Ishikawa (cell line): Measurements from ENCODE around the gene MRGPRD.

Source experiments
- CEBPB ChIP-seq: IDR thresholded peaks from 2 replicates; pipeline ENCODE4 v1.6.1; 2012
- CREB1 ChIP-seq: IDR thresholded peaks from 2 replicates; pipeline ENCODE4 v1.6.1; 2012; ENCODE audit warnings: low read depth
- EGR1 ChIP-seq: IDR thresholded peaks from 2 replicates; pipeline ENCODE4 v1.6.1; 2012
- EP300 ChIP-seq: IDR thresholded peaks from 2 replicates; pipeline ENCODE4 v1.6.1; 2012; ENCODE audit warnings: borderline replicate concordance
- FOXM1 ChIP-seq: IDR thresholded peaks from 2 replicates; pipeline ENCODE4 v1.6.1; 2012; ENCODE audit warnings: low read depth, borderline replicate concordance
- NFIC ChIP-seq: IDR thresholded peaks from 2 replicates; pipeline ENCODE4 v1.6.1; 2012
- RAD21 ChIP-seq: IDR thresholded peaks from 2 replicates; pipeline ENCODE4 v1.6.1; 2012; ENCODE audit warnings: low read depth
- TCF12 ChIP-seq: IDR thresholded peaks from 2 replicates; pipeline ENCODE4 v1.6.1; 2012; ENCODE audit warnings: low read depth
- TEAD4 ChIP-seq: IDR thresholded peaks from 2 replicates; pipeline ENCODE4 v1.6.1; 2012
- ZBTB7A ChIP-seq: IDR thresholded peaks from 2 replicates; pipeline ENCODE4 v1.6.1; 2012; ENCODE audit warnings: low read depth
- TF ChIP-seq, protein P1 (sequence below): IDR thresholded peaks from 2 replicates; pipeline ENCODE4 v1.6.1; 2012
- TF ChIP-seq, protein P2 (sequence below): IDR thresholded peaks from 2 replicates; pipeline ENCODE4 v1.6.1; 2012
- TF ChIP-seq, protein P3 (sequence below): IDR thresholded peaks from 2 replicates; pipeline ENCODE4 v1.6.1; 2012; ENCODE audit warnings: low read depth, mild to moderate bottlenecking

The MRGPRD gene

DNA sequence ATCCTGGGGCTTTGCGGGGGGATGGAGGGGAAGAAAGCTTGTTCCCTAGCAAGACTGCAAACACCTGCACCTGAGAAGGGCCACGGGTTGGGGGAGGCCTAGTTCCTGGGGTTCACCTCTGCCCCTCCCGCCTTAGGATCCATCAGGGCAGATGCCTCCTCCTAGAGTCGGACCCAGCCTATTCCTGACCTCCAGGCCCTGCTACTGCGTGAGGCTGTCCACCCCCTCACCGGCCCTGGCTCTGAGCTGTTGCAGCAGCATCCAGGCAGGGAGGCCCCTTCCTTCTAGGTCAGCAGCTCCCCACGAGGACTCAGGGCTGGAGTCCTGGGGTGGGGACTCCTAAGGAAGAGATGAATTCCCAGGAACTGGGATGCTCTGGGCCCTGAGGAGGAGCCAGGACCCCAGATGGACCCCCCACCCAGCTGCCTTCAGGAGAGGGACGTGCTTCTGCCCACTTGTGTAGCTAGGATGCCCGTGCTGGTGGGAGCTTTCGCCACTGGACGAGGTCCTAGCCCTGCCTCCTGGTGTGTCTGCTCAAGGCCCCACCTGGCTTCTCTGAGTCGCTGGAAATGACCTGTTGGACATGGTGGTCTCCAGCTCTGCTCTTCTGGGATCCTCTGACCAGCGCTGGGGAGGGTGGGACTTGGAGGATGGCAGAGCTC is 21.9 kb upstream of the MRGPRD start:
- TF ChIP-seq, protein P1, sequence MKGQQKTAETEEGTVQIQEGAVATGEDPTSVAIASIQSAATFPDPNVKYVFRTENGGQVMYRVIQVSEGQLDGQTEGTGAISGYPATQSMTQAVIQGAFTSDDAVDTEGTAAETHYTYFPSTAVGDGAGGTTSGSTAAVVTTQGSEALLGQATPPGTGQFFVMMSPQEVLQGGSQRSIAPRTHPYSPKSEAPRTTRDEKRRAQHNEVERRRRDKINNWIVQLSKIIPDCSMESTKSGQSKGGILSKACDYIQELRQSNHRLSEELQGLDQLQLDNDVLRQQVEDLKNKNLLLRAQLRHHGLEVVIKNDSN, result no peak
- TF ChIP-seq EP300 (no peak), TEAD4 (no peak), ZBTB7A (no peak), RAD21 (no peak), CREB1 (no peak)
- TF ChIP-seq, protein P2, sequence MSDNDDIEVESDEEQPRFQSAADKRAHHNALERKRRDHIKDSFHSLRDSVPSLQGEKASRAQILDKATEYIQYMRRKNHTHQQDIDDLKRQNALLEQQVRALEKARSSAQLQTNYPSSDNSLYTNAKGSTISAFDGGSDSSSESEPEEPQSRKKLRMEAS, result no peak
- TF ChIP-seq, protein P3, sequence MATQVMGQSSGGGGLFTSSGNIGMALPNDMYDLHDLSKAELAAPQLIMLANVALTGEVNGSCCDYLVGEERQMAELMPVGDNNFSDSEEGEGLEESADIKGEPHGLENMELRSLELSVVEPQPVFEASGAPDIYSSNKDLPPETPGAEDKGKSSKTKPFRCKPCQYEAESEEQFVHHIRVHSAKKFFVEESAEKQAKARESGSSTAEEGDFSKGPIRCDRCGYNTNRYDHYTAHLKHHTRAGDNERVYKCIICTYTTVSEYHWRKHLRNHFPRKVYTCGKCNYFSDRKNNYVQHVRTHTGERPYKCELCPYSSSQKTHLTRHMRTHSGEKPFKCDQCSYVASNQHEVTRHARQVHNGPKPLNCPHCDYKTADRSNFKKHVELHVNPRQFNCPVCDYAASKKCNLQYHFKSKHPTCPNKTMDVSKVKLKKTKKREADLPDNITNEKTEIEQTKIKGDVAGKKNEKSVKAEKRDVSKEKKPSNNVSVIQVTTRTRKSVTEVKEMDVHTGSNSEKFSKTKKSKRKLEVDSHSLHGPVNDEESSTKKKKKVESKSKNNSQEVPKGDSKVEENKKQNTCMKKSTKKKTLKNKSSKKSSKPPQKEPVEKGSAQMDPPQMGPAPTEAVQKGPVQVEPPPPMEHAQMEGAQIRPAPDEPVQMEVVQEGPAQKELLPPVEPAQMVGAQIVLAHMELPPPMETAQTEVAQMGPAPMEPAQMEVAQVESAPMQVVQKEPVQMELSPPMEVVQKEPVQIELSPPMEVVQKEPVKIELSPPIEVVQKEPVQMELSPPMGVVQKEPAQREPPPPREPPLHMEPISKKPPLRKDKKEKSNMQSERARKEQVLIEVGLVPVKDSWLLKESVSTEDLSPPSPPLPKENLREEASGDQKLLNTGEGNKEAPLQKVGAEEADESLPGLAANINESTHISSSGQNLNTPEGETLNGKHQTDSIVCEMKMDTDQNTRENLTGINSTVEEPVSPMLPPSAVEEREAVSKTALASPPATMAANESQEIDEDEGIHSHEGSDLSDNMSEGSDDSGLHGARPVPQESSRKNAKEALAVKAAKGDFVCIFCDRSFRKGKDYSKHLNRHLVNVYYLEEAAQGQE, result no peak

DNA sequence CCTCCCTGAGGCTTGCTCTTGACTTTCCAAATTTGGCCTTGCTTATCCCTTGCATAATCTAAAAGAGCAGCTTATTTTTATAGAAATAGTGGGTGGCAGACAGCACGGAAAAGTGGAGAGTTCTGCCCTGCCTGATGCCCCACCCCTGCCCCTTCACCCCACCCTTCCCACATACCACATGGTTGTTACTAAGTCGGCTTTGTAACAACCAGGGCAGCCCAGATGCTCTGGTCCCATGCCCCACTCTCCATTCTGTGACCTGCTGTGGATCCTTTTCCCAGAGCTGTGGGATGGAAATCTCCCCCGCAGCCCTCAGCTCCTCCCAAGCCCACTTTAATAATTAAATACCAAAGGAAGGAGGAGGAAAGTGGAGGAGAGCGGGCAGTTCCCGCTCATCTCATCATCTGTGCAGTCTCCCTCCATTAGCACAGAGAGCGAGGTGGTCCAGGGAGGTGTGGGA is 21.4 kb upstream of the MRGPRD start:
- no peak for TF ChIP-seq EP300
- TF ChIP-seq, protein P3, result no peak
- no peak for TF ChIP-seq EGR1
- TF ChIP-seq, protein P1, result no peak
- TF ChIP-seq CEBPB, result no peak
- no peak for TF ChIP-seq FOXM1
- no peak for TF ChIP-seq TEAD4

DNA sequence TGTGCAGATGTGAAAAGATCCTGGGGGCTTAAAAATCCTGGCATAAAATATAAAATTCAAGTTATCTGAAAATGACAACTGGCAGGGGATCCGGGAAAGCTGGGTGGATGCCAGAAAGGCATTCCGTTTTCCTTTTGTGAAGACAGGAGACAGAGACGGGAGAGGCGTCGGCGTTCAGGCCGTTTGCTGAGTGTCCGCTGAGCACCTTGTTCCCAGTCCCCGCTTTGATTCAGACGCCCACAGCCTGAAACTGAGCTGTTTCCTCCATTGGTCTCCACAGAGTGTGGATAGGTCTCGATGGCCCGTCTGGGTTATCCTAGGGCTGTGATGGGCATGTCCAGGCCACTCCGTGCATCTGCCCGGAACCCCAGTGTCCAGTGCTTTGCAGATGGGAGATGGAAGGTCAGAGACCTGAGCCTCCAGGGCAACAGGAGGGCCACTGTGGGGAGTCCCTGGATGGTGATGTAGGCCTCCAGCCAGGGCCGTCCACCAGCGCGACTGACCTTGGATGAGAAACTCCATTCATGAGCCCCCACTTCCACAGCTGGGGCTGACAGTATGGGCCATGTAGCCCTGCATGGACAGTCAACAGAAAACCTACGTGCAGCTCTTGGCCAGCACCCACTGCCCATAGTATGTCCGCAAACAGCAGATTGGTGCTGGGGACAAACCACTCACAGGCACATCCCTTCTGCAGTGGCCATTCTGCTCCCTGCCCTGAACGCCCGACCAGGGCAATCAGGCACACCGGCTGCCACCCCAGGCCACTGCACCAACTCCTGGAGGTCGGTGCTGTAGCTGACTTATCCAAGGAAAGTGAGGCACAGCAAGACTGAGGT is 20.7 kb upstream of the MRGPRD start:
- TF ChIP-seq TEAD4 (no peak), NFIC (no peak), TCF12 (no peak), FOXM1 (no peak), ZBTB7A (no peak)
- TF ChIP-seq, protein P2, result no peak
- TF ChIP-seq, protein P3, result no peak

DNA sequence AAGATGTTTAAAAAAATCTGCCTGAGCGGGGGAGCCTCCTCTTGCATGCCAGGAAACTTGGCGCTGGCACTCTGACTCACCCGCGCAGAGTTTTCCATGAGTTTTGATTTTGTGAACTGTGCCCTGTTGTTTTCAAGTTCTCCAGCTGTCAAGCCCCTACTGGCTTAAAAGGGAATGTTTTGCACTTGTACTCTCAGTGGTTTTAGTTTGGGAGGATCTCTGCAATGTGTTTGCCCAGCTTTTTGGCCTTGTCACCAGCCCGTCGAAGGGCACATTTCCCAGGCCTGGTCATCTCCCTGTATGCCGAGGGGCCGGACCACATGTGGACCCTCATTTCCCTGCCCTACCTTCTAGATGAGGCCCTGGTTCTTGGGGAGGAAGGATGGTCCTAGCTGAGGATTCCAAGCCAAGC is 20.1 kb upstream of the MRGPRD start:
- TF ChIP-seq FOXM1 (no peak), NFIC (no peak), CEBPB (no peak), ZBTB7A (no peak), TCF12 (no peak), EGR1 (no peak), TEAD4 (no peak), RAD21 (no peak), CREB1 (no peak)
- TF ChIP-seq, protein P3, result no peak
- TF ChIP-seq, protein P1, result no peak
- TF ChIP-seq, protein P2, result no peak
